AG04450 (cell line): ENCODE measurements around the gene TPD52L1. TPM values are rescaled to one million over a fixed set of nuclear protein-coding genes. Genes with fewer than 3 reads are reported as not detected.
"Not testable (repeated sequence)": the region's sequence is repeated elsewhere in the genome, so short reads cannot be mapped to it uniquely, and the experiment has no call there.

Source experiments
- CTCF ChIA-PET: fragments of 300-600, 350-600 bp; formaldehyde crosslinking; extraction: SDS; loops from one replicate; lab custom pipeline; 2022; ENCODE audit warnings: antibody characterized with exemption, inconsistent platforms; lab: Charles Lee
- POLR2A ChIA-PET: fragments of 350-600 bp; formaldehyde crosslinking; extraction: SDS; loops from one replicate; lab custom pipeline; 2021; ENCODE audit warnings: antibody characterized with exemption, inconsistent platforms; lab: Yijun Ruan, JAX
- DNase-seq: peaks from one replicate; pipeline ENCODE4 v3.0.0-alpha.2; 2011; ENCODE audit warnings: low read depth, low spot score
- H3K27ac ChIP-seq: one replicate; pipeline ENCODE4 v1.5.1; 2012; ENCODE audit warnings: low read depth, low read length, control low read depth
- H3K27me3 ChIP-seq: one replicate; pipeline ENCODE4 v1.6.0; 2012; ENCODE audit warnings: low read length; ENCODE audit not compliant: control insufficient read depth, insufficient read depth
- H3K4me3 ChIP-seq: 2 replicates; pipeline ENCODE4 v1.5.1; 2011; ENCODE audit warnings: mild to moderate bottlenecking, low read depth, low read length, control low read depth
- H3K9me3 ChIP-seq: 2 replicates; pipeline ENCODE4 v1.5.1; 2012; ENCODE audit warnings: low read length; ENCODE audit not compliant: control insufficient read depth, insufficient read depth
- CTCF ChIP-seq: IDR thresholded peaks from 2 replicates; pipeline ENCODE4 v1.5.1; 2011; ENCODE audit warnings: low read depth, low read length, control low read depth, inconsistent platforms
- polyA plus RNA-seq: library from polyadenylated mRNA; depleted of rRNA; stranded (reverse); fragments of >200 nt; gene quantifications from 2 replicates; pipeline ENCODE4 v1.2.3, GENCODE V29; 2011

TPD52L1 gene
- polyA plus RNA-seq, 1 experiment: 11.1 TPM

DNA sequence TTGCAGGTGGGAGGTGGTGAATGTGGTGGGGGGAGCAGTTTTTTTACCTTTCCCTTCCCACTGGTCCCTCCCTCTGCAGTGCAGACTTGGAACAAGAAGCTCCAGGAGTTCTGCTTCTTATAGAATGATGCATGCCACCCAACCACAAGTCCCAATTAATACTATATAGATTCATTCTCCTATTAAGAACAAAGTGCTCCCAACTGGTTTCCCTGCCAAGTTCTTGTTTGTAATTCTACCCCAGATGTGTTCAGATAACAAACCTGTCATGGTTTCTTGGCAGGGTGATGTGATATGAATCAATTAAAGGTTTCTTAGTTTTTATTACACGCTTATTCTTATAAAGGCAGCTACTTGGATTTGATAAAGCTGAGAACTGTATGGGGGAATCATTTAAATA lies 124.3 kb downstream of the TPD52L1 start:
- CTCF ChIA-PET: no interaction called here
- no peak overlapping the region for H3K27ac ChIP-seq

DNA sequence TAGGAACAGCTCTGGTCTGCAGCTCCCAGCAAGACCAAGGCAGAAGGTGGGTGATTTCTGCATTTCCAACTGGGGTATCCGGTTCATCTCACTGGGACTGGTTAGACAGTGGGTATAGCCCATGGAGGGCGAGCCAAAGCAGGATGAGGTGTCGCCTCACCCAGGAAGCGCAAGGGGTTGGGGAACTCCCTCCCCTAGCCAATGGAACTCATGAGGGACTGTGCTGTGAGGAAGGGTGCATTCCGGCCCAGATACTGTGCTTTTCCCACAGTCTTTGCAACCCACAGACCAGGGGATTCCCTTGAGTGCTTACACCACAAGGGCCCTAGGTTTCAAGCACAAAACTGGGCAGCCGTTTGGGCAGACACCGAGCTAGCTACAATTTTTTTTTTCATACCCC lies 126.4 kb downstream of the TPD52L1 start:
- H3K27me3 ChIP-seq: no peaks in the 10 kb centered on the region
- POLR2A ChIA-PET: no interaction called here
- peaks cover 10% of the 10 kb centered on the region for H3K9me3 ChIP-seq
- DNase-seq: no peak
- H3K27ac ChIP-seq: no peak overlapping the region
- CTCF ChIA-PET: interaction anchor here (0.5 kb wide), 1 partner anchor 22 kb away, joined by 3 read pairs; no protein-coding TSS in a partner anchor
- TF ChIP-seq CTCF: no peak
- no peak overlapping the region for H3K4me3 ChIP-seq

More for the DNA sequence above, 124.3 kb downstream of the TPD52L1 start:
- Histone ChIP-seq H3K9me3 (peaks cover 10% of the 10 kb centered on the region), H3K4me3 (no peak overlapping the region), H3K27me3 (no peaks in the 10 kb centered on the region)
- TF ChIP-seq CTCF: no peak
- POLR2A ChIA-PET: no interaction called here
- no peak for DNase-seq

DNA sequence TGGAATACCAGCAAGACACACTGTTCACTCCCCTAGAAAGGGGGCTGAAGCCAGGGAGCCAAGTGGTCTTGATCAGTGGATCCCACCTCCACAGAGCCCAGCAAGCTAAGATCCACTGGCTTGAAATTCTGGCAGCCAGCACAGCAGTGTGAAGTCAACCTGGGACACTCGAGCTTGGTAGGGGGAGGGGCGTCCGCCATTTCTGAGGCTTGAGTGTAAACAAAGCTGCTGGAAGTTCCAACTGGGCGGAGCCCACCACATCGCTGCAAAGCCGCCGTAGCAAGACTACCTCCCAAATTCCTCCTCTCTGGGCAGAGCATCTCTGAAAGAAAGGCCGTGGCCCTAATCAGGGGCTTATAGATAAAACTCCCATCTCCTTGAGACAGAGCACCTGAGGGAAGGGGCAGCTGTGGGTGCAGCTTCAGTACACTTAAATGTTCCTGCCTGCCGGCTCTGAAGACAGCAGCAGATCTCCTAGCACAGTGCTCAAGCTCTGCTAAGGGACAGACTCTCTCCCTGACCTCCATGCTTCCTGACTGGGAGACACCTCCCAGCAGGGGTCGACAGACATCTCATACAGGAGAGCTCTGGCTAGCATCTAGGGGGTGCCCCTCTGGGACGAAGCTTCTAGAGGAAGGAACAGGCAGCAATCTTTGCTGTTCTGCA lies 126.9 kb downstream of the TPD52L1 start:
- H3K27ac ChIP-seq, H3K9me3 ChIP-seq, POLR2A ChIA-PET, DNase-seq, CTCF ChIA-PET, H3K4me3 ChIP-seq, H3K27me3 ChIP-seq: not testable (repeated sequence)

GRCh38 chr6:125282470-125282869 lies 128.9 kb downstream of the TPD52L1 start:
- POLR2A ChIA-PET: interaction anchor here (0.7 kb wide), 1 partner anchor 10 kb away, joined by 3 read pairs; no protein-coding TSS in a partner anchor
- CTCF ChIA-PET: interaction anchor here (0.6 kb wide), 1 partner anchor 713 kb away, joined by 3 read pairs; no protein-coding TSS in a partner anchor
- not testable (repeated sequence) for H3K27me3 ChIP-seq, H3K4me3 ChIP-seq, H3K27ac ChIP-seq, H3K9me3 ChIP-seq, DNase-seq

GRCh38 chr6:125285353-125285752 lies 131.8 kb downstream of the TPD52L1 start:
- Histone ChIP-seq H3K4me3 (no peak overlapping the region), H3K27me3 (no peaks in the 10 kb centered on the region), H3K27ac (no peak overlapping the region), H3K9me3 (peaks cover 8% of the 10 kb centered on the region)
- ChIA-PET CTCF (no interaction called here), POLR2A (no interaction called here)
- no peak for TF ChIP-seq CTCF
- no peak for DNase-seq

DNA sequence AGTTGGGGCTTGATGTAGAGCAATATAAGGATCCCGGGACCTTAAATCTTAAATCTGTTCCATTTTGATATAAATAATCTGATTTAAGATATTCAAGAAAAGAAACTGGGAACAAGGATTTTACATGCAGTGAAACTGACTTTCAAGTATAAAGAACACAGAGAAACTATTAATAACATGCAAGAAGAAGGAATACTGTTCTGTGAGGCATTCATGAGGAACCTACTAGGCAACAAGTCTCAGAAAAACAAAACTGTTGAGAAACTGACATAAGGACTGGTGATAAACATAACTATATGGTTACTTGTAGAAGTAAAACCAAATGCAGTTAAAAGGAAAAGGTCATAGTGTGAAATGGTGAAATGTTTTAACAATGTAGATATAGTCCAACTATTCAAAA lies 132.4 kb downstream of the TPD52L1 start:
- DNase-seq: no peak
- no peak for TF ChIP-seq CTCF
- POLR2A ChIA-PET: no interaction called here

More for the DNA sequence above, 132.4 kb downstream of the TPD52L1 start:
- Histone ChIP-seq H3K27ac (no peak overlapping the region), H3K27me3 (no peaks in the 10 kb centered on the region), H3K4me3 (no peak overlapping the region), H3K9me3 (peaks cover 3% of the 10 kb centered on the region; the same call in 1 of the 2 replicates)
- CTCF ChIA-PET: no interaction called here
